GM21526 (cell line): ENCODE results near the gene SFN.
"Not testable (repeated sequence)": the region's sequence is repeated elsewhere in the genome, so short reads cannot be mapped to it uniquely, and the experiment has no call there.

Experiments
- ATAC-seq: cut with Tn5 transposase; IDR thresholded peaks from one replicate; pipeline ENCODE4 v1.9.1; 2021; ENCODE audit warnings: moderate library complexity; ENCODE audit not compliant: unreplicated experiment, low FRiP score

Gene SFN

GRCh38 chr1:26838474-26839338 lies 24.2 kb upstream of the SFN start:
- ATAC-seq, result no peak

- no peak for ATAC-seq
Observed at GRCh38 chr1:26839339-26839722, 23.6 kb upstream of the SFN start.

DNA sequence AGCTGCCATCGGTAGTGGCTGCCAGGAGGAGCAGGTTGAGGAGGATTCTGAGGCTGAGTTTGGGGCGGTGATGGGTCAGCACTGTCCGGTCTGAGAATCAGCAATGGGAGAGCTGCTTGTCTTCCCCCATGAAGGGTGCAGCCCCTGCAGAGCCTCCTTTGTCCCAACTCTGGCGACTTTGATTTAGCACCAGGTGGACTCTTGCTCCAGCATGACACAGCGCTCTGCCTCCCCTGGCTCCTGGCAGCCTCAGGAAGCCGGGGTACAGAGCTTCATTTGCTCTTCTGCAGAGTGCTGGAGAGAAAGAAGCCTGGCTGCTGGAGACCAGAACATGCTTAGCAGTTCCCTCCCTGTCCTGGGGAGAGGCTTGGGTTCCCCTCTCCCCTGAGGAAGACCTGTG lies 23.2 kb upstream of the SFN start:
- ATAC-seq, result no peak

DNA sequence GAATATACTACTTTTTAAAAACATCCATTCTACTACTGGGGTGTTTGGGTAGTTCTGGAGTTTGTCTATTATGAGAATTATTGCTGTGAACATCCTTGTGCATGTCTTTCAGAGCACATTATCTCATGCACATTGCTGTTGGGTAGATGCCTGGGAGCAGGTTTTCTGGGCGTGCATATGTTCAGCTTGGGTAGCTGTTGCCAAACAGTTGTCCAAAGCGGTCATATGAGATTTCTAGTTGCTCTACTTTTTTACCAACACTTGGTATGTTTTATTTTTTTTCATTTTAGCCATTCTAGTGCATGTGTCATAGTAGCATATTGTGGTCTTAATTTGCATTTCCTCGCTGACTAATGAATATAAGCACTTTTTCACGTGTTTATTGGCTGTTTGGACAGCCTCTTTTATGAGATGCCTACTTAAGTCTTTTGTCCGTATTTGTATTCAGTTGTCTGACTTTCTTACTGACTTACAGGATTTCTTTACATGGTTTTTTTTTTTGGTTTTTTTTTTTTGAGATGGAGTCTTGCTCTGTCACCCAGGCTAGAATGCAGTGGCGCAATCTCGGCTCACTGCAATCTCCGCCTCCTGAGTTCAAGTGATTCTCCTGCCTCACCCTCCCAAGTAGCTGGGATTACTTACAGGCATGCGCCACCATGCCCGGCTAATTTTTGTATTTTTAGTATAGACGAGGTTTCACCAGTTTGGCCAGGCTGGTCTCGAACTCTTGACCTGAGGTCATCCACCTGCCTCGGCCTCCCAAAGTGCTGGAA lies 18.3 kb upstream of the SFN start:
- no peak for ATAC-seq

DNA sequence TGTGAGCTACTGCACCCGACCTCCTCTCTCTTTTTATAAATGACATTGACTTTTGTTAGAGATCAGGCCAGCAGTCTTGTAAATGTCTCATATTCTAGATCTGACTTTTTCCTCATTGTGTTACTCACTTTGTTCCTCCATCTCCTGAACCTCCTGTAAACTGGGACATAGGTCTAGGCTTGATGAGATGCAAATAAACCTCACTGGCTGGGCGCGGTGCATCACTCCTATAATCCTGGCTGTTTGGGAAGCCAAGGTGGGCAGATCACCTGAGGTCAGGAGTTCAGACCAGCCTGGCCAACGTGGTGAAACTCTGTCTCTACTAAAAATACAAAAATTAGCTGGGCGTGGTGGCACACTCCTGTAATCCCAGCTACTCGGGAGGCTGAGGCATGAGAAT lies 15.1 kb upstream of the SFN start:
- ATAC-seq, result not testable (repeated sequence)

GRCh38 chr1:26848499-26848898 lies 14.4 kb upstream of the SFN start:
- ATAC-seq, result no peak

DNA sequence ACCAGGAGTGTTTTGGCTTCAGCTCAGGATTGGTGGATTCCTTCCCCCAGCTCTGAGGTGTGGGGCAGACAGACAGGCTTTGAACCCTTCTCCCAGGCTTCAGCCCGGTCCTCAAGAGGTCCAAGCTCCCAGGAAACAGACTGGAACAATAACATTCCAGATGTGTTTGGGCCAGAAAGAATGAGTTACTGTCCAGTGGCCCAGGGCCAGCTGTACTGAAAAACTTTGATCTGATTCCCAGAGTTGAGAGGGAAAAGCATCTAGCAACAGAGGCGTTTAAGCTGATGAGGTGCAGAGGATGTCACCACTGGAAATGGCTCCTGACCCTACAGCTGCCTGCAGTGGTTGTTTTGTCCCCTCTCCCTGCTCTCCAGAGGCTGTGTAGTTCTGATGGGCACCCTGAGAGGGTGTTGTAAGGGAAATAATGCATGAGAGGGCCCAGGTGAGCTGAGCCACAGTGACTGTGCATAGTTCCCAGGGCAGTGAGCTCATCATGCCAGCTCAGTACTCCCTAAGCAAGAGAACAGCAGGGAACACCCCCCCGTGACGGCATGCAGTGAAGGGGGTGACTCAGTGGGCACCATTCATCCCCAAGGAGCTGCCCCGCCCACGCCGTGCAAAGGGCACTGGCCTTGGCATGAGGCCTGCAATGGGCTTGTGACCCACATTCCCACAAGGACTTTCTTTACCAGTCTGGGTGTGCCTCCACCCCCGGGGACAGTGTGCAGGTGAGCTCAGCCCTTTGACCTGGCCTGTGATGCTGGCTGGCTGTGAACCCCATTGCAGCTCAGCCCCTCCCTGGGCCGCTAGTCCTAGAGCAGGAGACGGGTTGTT lies 13.8 kb upstream of the SFN start:
- ATAC-seq, result no peak

GRCh38 chr1:26851106-26851684 lies 11.8 kb upstream of the SFN start:
- no peak for ATAC-seq

DNA sequence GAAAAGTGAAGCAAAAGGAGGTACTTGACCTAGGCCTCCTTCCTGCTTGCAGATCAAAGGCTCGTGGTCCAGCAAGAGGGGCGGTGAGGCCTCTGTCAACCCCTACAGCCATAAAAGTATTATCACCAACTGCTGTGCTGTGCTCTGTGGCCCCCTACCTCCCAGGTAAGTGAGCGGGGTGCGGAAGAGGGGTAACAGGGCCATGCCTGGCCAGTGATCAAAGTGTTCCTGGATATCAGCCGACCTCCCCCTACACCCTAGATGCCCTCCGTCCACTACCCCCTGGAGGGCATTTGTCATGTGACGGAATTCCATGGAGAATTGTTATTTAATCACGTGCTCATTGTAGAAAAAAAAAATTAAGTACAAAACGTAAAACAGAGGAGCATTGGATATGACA lies 10.2 kb upstream of the SFN start:
- no peak for ATAC-seq

DNA sequence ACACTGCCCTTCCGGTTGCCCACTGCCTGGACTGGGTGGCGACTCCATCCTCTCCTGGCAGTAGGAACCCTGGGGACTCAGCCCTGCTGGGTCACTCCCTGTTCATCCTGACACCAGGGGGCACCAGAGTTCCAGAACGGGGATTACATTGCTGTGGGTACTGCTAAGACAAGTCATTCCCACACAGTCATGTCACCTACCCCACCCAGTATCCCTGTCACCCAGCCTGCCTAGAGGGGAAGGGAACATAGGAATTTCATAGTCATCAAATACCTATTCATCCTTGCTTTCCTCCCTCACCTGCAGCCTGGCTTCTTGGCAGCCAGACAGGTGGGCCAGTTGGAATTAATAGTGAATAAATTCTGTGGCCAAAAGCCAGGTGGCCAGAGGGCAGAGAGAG lies 9.8 kb upstream of the SFN start:
- no peak for ATAC-seq

GRCh38 chr1:26853600-26853999 lies 9.3 kb upstream of the SFN start:
- ATAC-seq, result no peak

DNA sequence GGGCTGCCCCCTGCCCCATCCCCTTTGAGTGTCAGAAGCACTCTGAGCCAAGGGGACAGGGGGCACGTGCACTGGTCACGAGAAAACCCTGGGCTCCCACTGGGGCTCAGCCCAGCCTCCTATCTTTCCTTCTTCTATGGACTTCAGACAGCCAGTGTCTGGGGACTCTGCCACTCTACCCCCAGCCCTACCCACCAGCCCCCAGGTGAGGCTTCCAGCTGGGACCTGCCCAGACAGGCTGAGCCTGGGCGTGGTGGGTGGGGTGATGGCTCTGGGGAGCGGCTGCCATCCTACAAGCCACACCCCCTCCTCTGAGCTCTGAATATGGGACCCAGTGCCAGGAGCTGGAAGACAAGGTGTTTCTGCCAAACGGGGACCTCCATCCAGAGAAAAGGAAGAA lies 8.0 kb upstream of the SFN start:
- ATAC-seq, result no peak

DNA sequence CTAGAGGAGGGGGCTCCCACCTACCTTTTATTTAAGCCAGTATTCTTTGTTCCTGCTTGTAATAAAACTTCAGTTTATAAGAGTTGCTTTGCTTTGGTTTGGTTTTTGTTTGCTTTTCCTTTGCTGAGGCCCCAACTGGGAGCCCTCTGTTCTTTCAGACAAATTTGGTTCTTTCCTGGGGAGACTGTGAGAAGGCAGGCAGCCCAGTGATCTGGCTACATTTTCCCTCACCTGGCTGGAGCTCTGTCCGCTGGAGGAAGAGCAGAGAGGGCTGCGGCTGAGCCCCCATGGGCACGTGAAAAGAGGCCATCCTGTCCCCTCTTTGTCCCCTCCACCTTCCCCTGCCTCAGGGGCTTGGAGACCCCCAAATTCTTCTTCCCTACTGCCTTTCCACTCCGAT lies 7.3 kb upstream of the SFN start:
- no peak for ATAC-seq

GRCh38 chr1:26856181-26856580 lies 6.8 kb upstream of the SFN start:
- no peak for ATAC-seq

DNA sequence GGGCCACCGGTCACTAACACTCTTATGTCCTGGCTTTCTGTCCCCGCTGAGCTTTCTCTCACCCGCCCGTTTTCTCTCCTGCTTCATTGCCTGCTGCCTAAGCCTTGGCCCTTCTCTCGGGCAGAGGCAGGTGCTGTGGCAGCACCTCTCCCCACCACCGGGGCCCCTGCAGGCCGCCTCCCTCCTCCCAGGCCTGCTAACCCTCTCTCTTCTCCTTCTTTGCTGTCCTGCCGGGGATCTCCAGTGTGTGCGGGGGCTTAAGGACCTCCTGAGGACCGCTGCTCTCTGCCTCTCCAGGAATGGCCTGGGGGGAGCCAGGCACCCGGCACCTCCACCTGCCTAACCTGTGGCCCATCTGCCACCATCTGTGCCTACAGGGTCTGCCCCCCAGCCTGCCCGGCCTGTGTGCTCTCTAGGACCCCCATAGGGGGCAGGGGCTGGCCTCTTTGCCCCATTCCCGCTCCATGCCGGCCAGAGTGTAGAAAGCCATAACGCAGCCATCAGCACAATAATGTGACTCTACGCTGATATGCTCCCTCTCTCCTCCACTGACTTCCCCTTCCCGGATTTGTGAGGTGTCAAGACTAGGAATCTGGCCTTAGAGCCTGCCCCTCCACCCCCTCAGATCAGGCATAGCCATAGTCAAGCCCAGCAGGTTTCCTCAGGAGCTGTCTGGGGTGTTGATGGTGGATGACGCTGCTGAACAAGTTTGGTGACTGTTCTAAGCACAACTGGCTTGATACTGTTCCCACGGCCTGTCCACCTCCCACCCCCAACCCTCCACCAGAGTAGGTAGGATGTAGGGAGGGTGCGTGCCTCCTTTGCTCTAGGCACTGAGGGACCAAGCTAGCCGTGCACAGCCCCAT lies 6.1 kb upstream of the SFN start:
- no peak for ATAC-seq

DNA sequence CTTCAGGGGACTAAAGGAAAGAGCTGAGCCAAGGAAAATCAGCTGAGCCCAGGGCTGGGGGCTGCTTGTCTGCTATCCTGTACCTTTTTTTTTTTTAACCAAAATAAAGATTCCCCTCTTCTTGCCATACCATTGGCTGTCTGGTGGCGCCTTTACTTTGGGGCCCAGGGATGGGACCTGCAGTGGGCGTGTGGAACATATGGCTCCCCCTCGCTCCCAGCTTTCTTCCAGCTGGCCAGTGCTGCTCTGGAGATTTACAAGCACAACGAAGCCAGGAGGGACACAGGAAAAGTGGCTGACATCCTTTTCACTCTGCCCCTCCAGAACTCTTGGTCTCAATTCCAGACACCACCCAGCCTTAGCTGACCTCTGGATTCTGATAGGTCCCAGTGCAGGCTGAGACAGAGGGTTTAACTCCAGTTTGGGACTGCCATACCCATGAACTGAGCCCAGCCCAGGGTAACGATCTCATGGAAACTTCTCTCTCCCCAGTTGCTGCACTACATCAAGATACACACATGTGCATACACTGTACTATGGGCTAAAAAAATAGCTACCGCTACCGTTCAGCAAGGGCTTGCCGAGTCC lies 5.4 kb upstream of the SFN start:
- no peak for ATAC-seq

GRCh38 chr1:26858160-26858559 lies 4.8 kb upstream of the SFN start:
- no peak for ATAC-seq

DNA sequence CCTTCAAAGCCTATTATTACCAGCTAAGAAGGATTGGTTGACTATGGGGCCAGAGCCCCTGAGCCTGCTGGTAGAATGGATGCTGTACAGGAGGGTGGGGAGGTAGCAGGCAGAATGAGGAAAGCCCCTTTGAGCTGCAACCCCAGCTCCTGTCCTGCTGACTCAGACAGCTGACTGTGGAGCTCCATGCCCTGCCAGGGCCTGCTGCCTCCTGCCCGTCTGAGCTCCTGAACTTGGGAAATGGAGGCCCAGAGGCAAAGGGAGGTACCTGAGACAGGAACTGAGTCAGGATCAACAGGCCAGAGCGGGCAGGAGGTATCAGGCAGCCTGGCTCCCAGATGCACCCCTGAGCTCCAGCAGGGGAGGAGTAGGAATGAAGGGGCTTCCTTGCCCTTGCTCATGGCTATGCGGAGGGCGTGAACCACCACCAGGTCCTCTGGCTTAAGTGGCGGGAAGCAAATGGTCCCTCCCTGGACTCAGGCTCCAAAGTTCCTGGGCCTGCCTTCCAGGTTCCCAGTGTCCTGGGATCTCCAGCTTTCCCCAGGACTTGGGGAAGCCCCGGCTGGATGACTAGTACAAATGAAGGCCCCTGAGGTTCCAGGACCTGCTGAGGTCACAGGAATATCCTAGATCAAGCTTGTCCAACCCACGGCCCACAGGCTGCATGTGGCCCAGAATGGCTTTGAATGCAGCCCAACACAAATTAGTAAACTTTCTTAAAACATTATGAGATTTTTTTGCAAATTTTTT lies 3.9 kb upstream of the SFN start:
- no peak for ATAC-seq

DNA sequence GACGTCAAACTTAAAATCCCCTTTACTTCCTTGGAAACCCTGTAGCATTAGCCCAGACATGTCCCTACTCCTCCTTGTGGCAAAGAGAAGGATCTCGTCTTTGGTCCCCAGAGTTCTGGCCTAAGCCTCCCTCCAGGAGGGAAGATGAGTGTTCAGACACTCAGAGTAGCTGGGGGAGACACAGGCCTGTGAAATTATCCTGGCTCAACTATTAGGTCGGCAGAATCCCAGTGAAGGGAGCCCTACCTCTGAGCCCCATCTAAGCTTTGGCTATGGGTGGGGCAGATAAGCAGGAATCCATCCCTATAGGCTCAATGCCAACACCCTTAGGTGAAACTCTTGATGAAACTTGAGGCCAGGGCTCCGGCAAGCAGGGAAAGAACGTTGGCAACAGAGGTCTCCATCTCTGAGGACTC lies 1.7 kb upstream of the SFN start:
- no peak for ATAC-seq
